HG02840 (cell line): ENCODE results near the gene CAMTA1.

Experiments used
- ATAC-seq: cut with Tn5 transposase; IDR thresholded peaks from one replicate; pipeline ENCODE4 v1.9.1; 2021; ENCODE audit warnings: mild to moderate bottlenecking, moderate library complexity, moderate number of reproducible peaks; ENCODE audit not compliant: unreplicated experiment, low FRiP score

CAMTA1 gene

GRCh38 chr1:7285856-7286454, 500.7 kb downstream of the CAMTA1 start:
- ATAC-seq, result no peak

- no peak for ATAC-seq
Measured at GRCh38 chr1:7287013-7287412, 501.8 kb downstream of the CAMTA1 start.

- ATAC-seq, result no peak
Measured at GRCh38 chr1:7288992-7289391, 503.7 kb downstream of the CAMTA1 start.

DNA sequence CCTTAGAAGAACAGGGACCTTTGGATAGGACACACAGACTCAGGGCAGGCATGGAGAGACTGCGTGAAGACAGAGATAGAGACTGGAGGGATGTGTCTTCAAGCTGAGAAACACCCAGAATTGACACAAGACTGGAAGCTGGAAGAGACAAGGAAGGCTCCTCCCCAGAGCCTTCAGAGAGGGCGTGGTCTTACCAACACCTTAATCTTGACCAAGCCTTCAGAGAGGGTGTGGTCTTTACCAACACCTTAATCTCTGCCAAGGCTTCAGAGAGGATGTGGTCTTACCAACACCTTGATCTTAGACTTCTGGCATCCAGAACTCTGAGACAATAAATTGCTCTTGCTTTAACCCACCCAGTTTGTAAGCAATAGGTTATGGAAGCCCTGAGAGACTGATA, 504.4 kb downstream of the CAMTA1 start:
- ATAC-seq, result no peak

DNA sequence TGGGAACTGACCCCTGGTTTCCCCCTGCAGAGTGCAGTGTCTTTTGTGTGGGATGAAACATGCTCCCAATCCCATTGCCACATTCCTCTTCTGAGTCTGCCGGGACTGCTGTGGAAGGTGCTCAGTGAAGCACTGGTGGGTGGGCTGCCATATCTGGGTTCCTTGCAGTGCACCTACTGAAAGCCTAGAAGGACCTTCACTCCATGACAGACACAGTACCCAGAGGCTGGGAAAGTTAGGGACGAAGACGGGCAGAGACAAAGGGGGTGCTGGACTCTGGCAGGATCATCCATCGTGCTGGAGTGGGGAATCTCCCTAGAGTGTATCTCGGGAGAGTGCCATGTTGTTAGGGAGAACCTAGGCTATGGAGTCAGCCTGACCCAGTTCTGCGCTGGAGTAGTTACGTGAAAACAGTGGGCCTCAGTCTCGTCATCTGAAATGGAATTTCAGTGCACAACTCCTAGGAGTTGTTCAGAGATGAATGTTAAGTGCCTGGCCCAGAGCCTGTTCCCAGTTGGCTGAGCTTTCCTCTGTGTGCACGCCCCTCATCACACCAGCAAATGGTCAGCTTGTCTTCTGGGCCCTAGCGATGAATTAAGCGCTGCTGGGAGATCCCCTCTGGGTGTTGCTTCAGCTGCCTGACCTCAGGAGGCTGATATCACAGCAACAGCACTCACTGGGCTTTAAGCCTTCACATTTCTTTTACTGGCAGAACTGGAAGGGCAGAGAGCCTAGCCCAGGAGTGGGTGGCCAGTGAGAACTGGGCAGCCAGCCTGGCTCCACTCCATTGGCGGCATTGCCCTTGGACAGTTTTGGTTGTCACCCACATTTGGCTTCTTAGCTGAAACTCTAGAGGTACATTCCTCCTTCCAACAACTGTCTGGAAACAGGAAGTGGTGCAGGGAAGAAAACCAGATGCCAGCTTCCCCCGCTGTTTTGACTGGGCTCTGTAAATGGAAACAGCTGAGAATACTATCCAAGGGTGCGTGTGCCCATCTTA, 506.0 kb downstream of the CAMTA1 start:
- ATAC-seq, result no peak

GRCh38 chr1:7292036-7292681, 506.9 kb downstream of the CAMTA1 start:
- ATAC-seq, result no peak

- ATAC-seq, result no peak
Measured at GRCh38 chr1:7292714-7293419, 507.6 kb downstream of the CAMTA1 start.

GRCh38 chr1:7293702-7294629, 508.7 kb downstream of the CAMTA1 start:
- ATAC-seq, result no peak

DNA sequence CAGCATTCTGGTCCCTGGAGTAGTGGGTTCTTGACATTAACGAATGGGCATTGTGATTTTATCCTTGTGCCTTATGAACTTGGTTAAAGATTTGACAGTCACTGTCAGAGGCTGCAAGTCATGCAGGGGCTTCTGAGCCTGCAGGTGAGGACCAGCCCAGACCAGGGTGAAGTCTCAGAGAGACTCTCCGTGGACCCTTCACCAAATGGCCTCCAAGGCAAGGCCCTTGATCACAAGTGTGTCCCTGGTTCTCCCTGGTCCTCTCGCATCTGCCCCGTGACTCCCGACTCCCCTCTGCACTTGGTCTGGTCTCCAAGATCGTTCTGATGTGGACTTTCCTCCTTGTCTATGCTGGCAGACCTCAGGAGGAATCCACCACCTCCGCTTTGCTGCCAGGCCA, 509.4 kb downstream of the CAMTA1 start:
- no peak for ATAC-seq

DNA sequence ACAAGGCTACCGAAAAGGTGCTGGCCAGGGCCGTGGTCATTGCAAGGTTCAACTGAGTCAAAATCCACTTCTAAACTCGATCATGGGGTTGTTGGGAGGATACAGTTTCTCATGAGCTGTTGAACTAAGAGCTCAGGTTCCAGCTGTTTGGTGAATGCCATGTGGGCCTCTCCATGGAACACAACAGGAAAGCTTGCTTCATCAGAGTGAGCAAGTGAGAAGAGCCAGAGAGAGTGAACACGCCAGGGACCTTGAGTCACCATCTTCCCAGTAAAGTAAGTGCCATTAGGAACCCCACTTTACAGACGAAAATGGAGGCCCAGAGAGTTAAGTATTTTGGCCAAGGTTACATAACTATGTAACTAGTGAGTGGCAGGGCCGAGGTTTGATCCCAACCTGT, 510.7 kb downstream of the CAMTA1 start:
- no peak for ATAC-seq

DNA sequence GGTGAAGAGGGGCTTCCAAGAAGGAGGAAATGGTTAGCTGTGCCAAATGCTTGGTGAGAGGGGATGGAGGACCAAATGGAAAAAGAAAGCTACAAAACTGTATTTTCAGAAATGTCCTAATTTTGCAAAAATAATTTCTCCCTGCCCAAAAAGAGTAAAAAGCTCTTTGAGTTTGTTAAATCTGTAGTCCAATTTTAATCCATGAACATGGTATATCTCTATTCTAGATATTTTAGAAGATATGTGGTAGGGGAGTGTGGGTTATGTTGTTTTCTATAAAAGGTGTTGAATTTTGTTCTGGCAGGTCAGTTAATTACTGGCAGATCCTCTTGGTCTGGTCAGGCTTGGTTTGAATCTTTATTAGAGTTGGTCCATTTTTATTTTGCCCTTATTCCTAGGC, 511.7 kb downstream of the CAMTA1 start:
- ATAC-seq, result no peak

DNA sequence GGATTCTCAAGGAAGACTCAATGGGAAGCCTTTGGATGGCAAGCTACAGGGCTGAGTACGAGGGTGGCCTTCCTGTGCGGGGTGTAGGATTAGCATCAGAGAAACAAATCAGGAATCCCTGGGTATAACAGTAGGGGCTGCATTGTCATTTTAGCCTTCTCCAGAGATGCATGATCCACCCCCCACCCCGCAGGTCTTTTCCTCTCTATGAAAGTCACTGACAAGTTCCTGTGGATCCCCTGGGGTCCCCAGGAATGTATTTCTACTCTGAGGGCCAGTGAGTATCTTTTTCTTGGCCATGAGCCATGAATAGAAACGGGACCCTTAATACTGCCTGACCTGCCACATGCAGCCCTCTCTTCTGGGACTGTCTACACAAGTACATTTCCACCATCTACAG, 512.9 kb downstream of the CAMTA1 start:
- no peak for ATAC-seq

DNA sequence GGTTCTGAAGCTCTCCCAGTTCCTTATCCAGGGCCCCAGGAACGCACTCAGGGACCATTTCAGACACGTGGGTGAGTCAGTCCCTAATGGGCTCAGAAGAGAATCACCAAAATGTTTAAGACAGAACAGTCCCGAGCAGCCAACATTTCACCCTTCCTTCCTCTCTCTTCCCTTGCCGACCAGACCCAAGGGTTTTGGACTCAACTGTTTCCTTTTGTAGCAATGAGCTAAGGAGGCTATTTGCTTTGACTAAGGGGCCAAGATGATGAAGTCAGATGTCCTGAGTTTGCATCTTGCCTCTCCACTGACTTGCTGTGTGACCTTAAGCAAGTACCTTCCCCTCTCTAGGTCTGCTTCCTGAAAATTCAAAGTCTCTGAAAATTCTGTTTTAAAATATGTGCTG, 513.5 kb downstream of the CAMTA1 start:
- no peak for ATAC-seq

DNA sequence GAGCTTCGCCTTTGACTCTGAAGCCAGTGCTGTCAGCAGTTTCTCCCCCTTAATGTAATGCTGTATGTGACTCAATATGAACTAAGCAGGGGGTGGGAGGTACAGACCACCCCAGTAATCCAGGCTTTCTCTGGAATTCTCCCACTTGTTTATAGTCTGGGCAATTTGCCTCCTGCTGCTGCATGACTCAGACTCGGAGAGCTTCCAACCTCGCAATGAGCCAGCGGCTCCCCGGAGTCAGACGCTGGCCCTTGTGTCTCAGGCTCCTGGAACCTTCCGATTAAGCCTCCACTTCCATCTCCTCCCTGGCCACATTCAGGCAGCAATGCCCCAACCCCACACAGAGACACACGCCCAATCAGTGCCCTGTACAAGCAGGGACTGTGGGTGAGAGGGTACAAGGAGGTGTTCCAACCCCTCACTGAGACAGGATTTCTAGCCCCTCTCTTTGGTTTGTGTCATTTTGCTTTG, 514.1 kb downstream of the CAMTA1 start:
- ATAC-seq, result no peak

DNA sequence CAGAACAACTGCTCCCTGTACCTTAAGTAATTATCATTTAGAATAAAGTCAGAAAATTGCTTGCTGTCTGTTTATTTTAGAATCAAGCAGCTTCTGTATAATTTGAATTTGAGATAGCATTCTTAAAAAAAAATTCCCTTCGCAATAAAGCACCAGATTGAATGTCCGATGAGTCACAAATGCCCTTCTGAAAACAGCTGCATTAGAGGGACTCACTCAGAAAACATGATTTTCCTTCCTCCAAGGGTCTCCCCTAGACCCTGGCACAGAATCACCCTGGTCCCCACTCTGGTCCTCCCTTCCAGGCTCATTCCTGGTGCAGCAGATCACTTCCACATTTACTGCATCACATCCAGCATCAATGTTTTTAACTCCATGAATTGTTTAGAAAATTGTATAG, 514.7 kb downstream of the CAMTA1 start:
- no peak for ATAC-seq

- no peak for ATAC-seq
Measured at GRCh38 chr1:7300893-7301663, 515.8 kb downstream of the CAMTA1 start.

DNA sequence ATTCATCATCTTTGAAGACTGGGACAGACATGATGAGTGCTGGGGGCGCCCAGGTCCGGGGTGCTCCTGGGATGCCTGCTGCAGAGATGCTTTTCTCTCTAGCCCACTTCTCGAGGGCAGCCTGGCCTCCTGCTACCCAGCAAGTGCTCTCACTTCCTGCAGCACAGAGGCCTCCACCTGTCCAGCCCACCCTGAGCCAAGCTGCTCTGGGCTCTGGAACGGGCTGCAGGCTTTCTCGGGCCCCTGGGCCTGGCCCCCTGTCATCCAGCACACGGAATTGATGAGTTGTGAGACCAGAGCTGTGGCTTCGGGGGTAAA, 516.4 kb downstream of the CAMTA1 start:
- ATAC-seq, result no peak

- no peak for ATAC-seq
Measured at GRCh38 chr1:7302126-7302525, 516.9 kb downstream of the CAMTA1 start.

GRCh38 chr1:7302873-7303272, 517.6 kb downstream of the CAMTA1 start:
- no peak for ATAC-seq
